DMS114 treated with DMSO at 0.1 percent for 48 hours (cell line): ENCODE results near the gene FAM114A1.
"Not testable (repeated sequence)": the region's sequence is repeated elsewhere in the genome, so short reads cannot be mapped to it uniquely, and the experiment has no call there.

ENCODE experiments used
- DNase-seq: peaks from one replicate; lab custom pipeline; 2025; ENCODE audit not compliant: unreplicated experiment; lab: John Stamatoyannopoulos, UW

The FAM114A1 gene

GRCh38 chr4:38959248-38959647 is 91.6 kb downstream of the FAM114A1 start:
- not testable (repeated sequence) for DNase-seq

GRCh38 chr4:38964942-38965775 is 97.6 kb downstream of the FAM114A1 start:
- no peak for DNase-seq

GRCh38 chr4:38965866-38966265 is 98.3 kb downstream of the FAM114A1 start:
- no peak for DNase-seq

GRCh38 chr4:38967260-38968095 is 99.9 kb downstream of the FAM114A1 start:
- no peak for DNase-seq

DNA sequence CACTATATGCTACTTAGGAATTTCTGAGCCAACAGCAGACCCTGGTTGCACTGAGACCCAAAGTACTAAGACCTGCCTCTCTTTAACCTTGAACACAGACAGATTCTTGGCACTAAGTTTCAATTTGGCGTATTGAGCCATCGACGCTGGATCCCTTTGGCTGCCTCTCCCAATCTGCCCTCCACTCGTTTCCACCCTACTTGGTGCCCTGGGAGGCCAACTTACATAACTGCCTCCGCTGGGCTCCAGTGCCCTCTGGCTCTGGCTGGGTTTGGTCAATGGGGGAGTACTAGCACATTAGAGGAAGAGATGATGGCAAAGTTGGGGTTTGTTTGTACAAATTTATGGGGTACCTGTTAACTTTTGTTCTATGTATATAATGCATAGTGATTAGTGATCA is 101.1 kb downstream of the FAM114A1 start:
- DNase-seq = no peak

GRCh38 chr4:38976308-38976707 is 108.7 kb downstream of the FAM114A1 start:
- DNase-seq = no peak

DNA sequence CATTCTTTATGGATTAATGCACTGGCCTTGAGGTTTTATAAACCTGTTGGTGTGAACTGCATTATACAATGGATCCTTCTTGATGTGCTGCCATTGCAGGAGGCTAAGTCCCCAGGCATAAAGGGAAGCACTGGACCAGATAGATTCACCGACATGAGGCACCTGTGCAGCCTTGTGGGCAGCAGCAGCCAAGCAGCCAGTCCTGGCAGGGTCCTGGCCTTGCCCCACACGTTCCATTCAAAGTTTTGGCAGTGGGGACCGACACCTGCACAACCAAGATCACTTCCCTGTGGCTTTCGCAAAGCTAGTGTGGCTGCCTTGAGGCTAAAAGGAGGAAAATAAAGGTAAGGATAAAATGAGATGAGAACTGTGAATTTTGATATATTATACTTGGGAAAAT is 111.5 kb downstream of the FAM114A1 start:
- DNase-seq = no peak

- DNase-seq = no peak
Measured at GRCh38 chr4:38979511-38980230, 112.1 kb downstream of the FAM114A1 start.

DNA sequence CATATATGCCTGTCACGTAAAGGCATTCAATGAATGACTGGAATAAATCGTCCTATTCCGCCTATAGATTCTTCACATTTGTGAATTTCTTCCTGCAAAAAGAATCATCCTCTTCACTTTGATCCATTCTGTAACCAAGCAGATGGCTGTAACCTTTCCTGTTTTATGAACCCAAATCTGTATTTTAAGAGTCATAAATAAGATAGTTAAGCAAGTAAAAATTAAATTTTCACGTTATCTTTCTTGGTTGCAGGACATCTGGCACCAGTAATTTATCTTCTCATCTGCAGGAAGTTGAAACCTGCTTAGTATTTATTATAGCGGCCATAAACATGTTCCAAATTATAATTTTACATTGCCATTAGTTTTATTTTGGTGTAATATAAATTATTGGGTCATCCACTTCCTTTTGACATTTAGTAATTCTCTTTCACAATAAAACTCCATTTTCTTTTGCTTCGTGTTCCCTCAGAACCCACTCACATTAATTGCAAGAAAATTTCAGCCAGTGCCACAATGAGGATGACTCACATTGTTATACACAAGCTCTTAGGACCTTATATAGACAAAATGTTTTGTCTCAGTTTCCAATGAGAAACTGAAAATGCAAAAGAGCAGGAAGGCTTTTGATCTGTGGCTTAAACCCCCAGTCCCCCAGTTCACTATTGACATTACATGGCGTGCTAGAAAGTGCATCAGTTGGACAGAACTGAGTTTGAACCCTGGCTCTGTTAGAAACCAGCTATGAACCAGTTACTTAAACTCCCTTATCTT is 113.5 kb downstream of the FAM114A1 start:
- no peak for DNase-seq

GRCh38 chr4:38982361-38983095 is 114.9 kb downstream of the FAM114A1 start:
- no peak for DNase-seq

DNA sequence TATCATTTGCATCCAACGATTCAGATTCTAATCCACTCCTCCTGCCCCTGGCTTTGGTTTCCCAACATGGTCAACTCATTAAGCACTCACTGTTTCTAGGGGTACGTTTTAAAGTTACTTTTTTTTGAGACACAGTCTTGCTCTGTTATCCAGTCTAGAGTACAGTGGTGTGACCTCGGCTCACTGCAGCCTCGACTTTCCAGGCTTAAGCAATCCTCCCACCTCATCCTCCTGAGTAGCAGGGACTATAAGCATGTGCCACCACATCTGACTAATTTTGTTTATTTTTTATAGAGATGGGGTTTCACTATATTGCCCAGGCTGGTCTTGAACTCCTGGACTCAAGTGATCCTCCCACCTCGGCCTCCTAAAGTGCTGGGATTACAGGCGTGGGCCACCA is 115.7 kb downstream of the FAM114A1 start:
- DNase-seq = no peak

GRCh38 chr4:38983787-38984598 is 116.4 kb downstream of the FAM114A1 start:
- no peak for DNase-seq

- DNase-seq = no peak
Measured at GRCh38 chr4:38985410-38986100, 117.9 kb downstream of the FAM114A1 start.

DNA sequence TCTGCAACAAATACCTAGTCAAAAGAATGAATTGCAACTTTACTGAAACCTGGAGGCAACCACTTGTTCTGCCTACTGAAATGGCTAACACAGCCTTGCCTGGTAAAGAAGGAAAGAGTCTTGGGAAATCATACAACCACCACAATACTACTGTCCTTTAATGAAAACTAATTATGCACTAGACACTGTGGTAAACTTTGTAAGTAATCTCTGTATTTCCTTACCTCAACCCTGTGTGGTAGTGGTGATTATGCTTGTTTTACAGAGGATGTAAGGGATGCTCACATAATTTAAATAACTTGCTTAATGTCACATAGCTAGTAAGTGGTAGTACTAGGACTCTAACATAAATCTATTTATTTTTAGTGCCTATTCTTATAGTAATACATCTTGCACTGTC is 119.9 kb downstream of the FAM114A1 start:
- DNase-seq = no peak

GRCh38 chr4:38988353-38988752 is 120.7 kb downstream of the FAM114A1 start:
- not testable (repeated sequence) for DNase-seq

DNA sequence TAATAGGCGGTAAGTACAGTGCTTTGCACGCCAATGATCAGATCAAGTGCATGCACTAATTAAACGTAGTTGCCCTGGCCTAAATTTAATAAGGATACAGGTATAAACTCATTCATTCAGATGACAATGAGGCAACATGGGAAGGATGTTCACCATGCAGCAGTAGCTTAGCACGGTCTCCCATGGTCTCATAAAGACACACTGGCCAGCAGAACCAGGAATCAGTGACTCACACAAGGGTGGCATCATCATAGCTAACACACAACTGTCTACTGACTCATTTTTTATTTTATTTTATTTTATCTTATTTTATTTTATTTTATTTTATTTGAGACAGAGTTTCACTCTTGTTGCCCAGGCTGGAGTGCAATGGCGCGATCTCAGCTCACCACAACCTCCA is 121.9 kb downstream of the FAM114A1 start:
- no peak for DNase-seq

DNA sequence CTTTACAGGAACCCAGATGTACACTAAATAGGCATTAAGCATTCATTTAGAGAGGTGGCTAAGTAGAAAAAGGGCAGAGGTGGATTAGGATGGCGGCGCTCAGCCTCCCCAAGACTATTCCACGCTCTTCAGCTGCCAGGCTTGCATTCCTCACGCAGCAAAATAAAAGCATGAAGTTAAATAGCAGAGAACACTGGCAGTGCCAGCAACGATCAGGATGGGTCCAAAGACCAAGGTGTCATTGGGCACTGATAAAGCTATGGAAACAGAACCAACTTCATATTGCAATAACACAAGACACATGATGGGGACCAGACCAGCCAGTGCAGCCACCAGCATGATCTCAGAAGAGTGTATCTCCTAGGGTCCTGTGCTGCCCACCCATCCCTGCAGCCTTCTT is 122.6 kb downstream of the FAM114A1 start:
- no peak for DNase-seq

- no peak for DNase-seq
Measured at GRCh38 chr4:38993683-38994082, 126.1 kb downstream of the FAM114A1 start.

- DNase-seq = no peak
Measured at GRCh38 chr4:38994135-38994534, 126.5 kb downstream of the FAM114A1 start.
